ENCODE results near the gene GALNT15. TPM values are rescaled to one million over a fixed set of nuclear protein-coding genes. Genes with fewer than 3 reads are reported as not detected.
A peak's percentile ranks its signal among the peaks of the same experiment; 100 is the strongest.

GALNT15 gene
- total RNA-seq, 1 donor from 2014 or later: not detected

- DNase-seq (ENCODE audit: low spot score): no peak
- intact Hi-C loops (cut with micrococcal nuclease): no loop called here
- no peaks in the 10 kb centered on the region for H3K9me3 Mint-ChIP-seq
- no peaks in the 10 kb centered on the region for H3K36me3 Mint-ChIP-seq (ENCODE audit: low read depth)
- no peaks in the 10 kb centered on the region for H3K4me1 Mint-ChIP-seq (ENCODE audit: low read depth)
- H3K4me3 Mint-ChIP-seq: no peak overlapping the region
- no peak overlapping the region for H3K27ac Mint-ChIP-seq
- H3K27me3 Mint-ChIP-seq (ENCODE audit: insufficient read depth): peaks cover 5% of the 10 kb centered on the region
Observed at GRCh38 chr3:16174976-16175901, 759 bp downstream of the GALNT15 start.

DNA sequence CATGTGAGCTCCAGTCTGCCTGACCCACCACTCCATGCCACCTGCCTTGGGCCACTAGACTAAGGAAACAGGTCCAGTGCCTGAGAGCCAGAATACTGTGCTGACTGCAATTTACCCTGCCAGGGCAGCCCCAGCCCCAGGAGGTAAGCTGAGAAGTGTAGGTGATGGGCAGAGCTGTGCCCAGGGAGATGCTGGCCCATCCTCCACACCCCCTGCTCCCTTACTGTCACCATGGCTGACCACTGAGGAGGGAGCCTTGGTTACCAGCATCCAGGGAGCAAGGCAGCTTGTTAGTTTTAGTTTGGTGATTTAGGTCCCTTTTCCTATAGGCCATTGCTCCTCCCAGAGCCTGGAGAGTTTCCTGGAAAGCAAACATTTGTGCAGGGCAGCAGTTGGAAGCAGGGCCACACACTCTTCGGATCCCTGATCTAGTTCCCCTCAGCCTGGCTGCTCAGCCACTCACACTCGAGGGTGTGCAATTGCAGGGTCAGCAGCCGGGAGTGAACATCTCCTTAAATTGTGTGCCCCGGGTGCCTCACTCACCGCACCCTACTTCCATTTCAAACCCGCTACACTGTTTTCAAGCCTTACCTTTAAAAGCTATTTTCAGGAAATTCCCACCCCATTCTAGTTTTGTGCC, 2.0 kb downstream of the GALNT15 start:
- no peak for DNase-seq (ENCODE audit: low spot score)
- no peak overlapping the region for H3K27ac Mint-ChIP-seq
- intact Hi-C loops (cut with micrococcal nuclease): no loop called here
- peaks cover 2% of the 10 kb centered on the region for H3K27me3 Mint-ChIP-seq (ENCODE audit: insufficient read depth)
- H3K4me1 Mint-ChIP-seq (ENCODE audit: low read depth): no peaks in the 10 kb centered on the region
- no peaks in the 10 kb centered on the region for H3K9me3 Mint-ChIP-seq
- H3K4me3 Mint-ChIP-seq: no peak overlapping the region
- no peaks in the 10 kb centered on the region for H3K36me3 Mint-ChIP-seq (ENCODE audit: low read depth)

GRCh38 chr3:16177382-16177781, 2.9 kb downstream of the GALNT15 start:
- peaks cover 2% of the 10 kb centered on the region for H3K27me3 Mint-ChIP-seq (ENCODE audit: insufficient read depth)
- intact Hi-C loops (cut with micrococcal nuclease): no loop called here
- no peaks in the 10 kb centered on the region for H3K36me3 Mint-ChIP-seq (ENCODE audit: low read depth)
- no peak for DNase-seq (ENCODE audit: low spot score)
- no peaks in the 10 kb centered on the region for H3K9me3 Mint-ChIP-seq
- H3K4me1 Mint-ChIP-seq (ENCODE audit: low read depth): no peaks in the 10 kb centered on the region
- no peak overlapping the region for H3K4me3 Mint-ChIP-seq
- H3K27ac Mint-ChIP-seq: no peak overlapping the region

DNA sequence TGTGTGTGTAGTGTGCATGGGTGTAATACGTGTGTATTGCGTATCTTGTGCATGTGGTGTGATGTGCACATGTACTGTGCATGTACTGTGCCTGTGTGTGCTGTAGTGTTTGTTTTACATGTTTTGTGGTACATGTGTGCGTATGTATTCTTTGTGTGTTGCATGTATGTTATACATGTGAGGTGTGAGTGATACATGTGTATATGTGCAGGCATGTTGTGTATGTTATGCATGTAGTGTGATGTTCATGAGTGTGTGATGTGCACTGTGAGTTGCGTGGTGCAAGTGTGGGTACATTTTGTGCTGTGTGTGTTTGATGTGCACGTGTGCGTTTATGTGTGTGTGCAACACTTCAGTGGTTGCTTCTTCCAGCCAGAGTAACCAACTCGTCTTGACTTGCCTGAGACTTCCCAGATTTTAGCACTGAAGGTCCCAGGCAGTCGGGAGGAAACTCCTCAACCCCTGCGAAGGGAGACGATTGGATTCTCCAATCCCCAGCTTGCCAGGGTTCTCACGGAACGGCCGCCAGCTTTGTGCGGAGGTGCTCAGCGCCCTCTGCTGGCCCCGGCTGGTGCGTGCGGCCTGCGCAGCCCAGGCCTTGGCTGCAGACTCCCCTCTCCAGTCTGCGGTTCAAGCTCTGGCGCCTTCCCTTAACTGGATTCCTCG, 3.6 kb downstream of the GALNT15 start:
- intact Hi-C loops (cut with micrococcal nuclease): loop anchor here (1.0 to 2.0 kb wide), 4 partner anchors 69 to 547 kb away; no protein-coding TSS in a partner anchor
- Mint-ChIP-seq H3K4me3 (no peak overlapping the region), H3K27me3 (ENCODE audit: insufficient read depth) (peaks cover 2% of the 10 kb centered on the region), H3K4me1 (ENCODE audit: low read depth) (no peaks in the 10 kb centered on the region), H3K36me3 (ENCODE audit: low read depth) (no peaks in the 10 kb centered on the region), H3K9me3 (no peaks in the 10 kb centered on the region), H3K27ac (no peak overlapping the region)
- peak; percentile 45 for DNase-seq (ENCODE audit: low spot score)

GRCh38 chr3:16178628-16178988, 4.1 kb downstream of the GALNT15 start:
- intact Hi-C loops (cut with micrococcal nuclease): loop anchor here (1.0 to 2.0 kb wide), 4 partner anchors 69 to 548 kb away; no protein-coding TSS in a partner anchor
- H3K27me3 Mint-ChIP-seq (ENCODE audit: insufficient read depth): peaks cover 2% of the 10 kb centered on the region
- no peaks in the 10 kb centered on the region for H3K4me1 Mint-ChIP-seq (ENCODE audit: low read depth)
- H3K27ac Mint-ChIP-seq: no peak overlapping the region
- H3K4me3 Mint-ChIP-seq: no peak overlapping the region
- no peaks in the 10 kb centered on the region for H3K9me3 Mint-ChIP-seq
- no peak for DNase-seq (ENCODE audit: low spot score)
- no peaks in the 10 kb centered on the region for H3K36me3 Mint-ChIP-seq (ENCODE audit: low read depth)

DNA sequence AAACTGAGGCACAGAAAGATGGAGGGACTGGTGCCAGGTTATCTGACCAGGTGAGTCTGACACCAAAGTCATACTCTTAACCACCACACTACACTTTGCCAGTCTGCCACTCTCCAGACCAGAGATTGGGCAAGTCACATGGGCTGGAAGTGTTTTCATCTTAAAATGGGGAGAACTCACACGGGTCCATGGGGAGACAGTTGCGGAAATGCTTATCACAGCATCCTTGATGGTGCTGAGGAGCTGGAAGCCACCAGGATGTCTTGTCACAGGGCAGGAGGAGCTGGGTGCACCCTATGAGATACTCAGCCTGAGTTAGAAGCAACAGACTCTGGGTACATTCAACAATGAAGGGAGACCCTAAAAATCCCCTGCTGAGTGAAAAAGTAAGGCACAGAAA, 4.8 kb downstream of the GALNT15 start:
- intact Hi-C loops (cut with micrococcal nuclease): loop anchor here (2.0 kb wide), 1 partner anchor 548 kb away; no protein-coding TSS in a partner anchor
- no peaks in the 10 kb centered on the region for H3K9me3 Mint-ChIP-seq
- DNase-seq (ENCODE audit: low spot score): no peak
- H3K27ac Mint-ChIP-seq: no peak overlapping the region
- no peaks in the 10 kb centered on the region for H3K4me1 Mint-ChIP-seq (ENCODE audit: low read depth)
- peaks cover 4% of the 10 kb centered on the region for H3K27me3 Mint-ChIP-seq (ENCODE audit: insufficient read depth)
- H3K4me3 Mint-ChIP-seq: no peak overlapping the region
- H3K36me3 Mint-ChIP-seq (ENCODE audit: low read depth): no peaks in the 10 kb centered on the region

- DNase-seq (ENCODE audit: low spot score): no peak
- intact Hi-C loops (cut with micrococcal nuclease): loop anchor here (2.0 kb wide), 1 partner anchor 549 kb away; no protein-coding TSS in a partner anchor
- no peak overlapping the region for H3K4me3 Mint-ChIP-seq
- no peak overlapping the region for H3K27ac Mint-ChIP-seq
- no peaks in the 10 kb centered on the region for H3K9me3 Mint-ChIP-seq
- no peaks in the 10 kb centered on the region for H3K36me3 Mint-ChIP-seq (ENCODE audit: low read depth)
- H3K27me3 Mint-ChIP-seq (ENCODE audit: insufficient read depth): peaks cover 4% of the 10 kb centered on the region
- no peaks in the 10 kb centered on the region for H3K4me1 Mint-ChIP-seq (ENCODE audit: low read depth)
Observed at GRCh38 chr3:16179771-16180736, 5.6 kb downstream of the GALNT15 start.

DNA sequence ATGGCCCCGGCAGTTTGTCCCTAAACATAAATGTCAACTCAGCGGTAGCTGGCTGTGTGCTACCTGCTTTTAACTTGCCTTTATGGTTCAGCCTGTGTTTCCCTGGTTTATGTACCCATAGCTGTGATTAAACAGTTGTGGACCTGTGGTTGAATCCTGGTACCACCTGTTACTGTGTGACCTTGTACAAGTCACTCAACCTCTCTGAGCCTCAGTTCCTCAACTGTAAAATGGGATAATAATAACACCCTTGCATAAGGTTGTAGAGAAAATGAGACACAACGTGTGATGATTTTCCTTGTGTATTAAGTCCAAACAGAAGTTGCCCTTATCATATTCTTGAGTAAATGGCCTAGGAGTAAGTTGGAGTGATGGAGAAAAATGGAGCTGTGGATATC, 6.3 kb downstream of the GALNT15 start:
- no peaks in the 10 kb centered on the region for H3K4me1 Mint-ChIP-seq (ENCODE audit: low read depth)
- intact Hi-C loops (cut with micrococcal nuclease): no loop called here
- H3K9me3 Mint-ChIP-seq: no peaks in the 10 kb centered on the region
- DNase-seq (ENCODE audit: low spot score): no peak
- H3K27me3 Mint-ChIP-seq (ENCODE audit: insufficient read depth): peaks cover 9% of the 10 kb centered on the region
- H3K27ac Mint-ChIP-seq: no peak overlapping the region
- H3K4me3 Mint-ChIP-seq: no peak overlapping the region
- no peaks in the 10 kb centered on the region for H3K36me3 Mint-ChIP-seq (ENCODE audit: low read depth)

DNA sequence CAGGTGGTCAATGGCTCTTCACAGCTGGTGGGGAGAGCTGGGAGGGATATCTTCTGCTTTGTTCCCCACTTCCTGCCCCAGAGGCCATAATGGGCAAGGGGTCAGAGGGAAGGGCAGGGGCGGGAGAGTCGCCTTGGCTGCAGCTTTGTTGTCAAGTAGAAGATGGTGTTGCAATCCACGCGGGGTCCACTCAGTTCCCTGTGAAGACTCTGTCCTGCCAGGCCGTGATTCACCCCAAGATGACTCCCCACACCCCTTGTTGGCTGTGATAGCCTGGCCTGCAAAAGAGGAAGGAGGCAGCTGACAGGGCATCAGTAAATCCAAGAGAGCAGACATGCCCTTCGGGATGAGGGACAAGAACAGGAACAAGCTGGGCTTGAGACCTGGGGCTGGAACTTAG, 6.9 kb downstream of the GALNT15 start:
- intact Hi-C loops (cut with micrococcal nuclease): no loop called here
- no peaks in the 10 kb centered on the region for H3K36me3 Mint-ChIP-seq (ENCODE audit: low read depth)
- H3K27me3 Mint-ChIP-seq (ENCODE audit: insufficient read depth): peaks cover 9% of the 10 kb centered on the region
- H3K27ac Mint-ChIP-seq: no peak overlapping the region
- no peaks in the 10 kb centered on the region for H3K4me1 Mint-ChIP-seq (ENCODE audit: low read depth)
- no peak overlapping the region for H3K4me3 Mint-ChIP-seq
- H3K9me3 Mint-ChIP-seq: no peaks in the 10 kb centered on the region
- DNase-seq (ENCODE audit: low spot score): no peak

GRCh38 chr3:16182183-16182582, 7.7 kb downstream of the GALNT15 start:
- Mint-ChIP-seq H3K36me3 (ENCODE audit: low read depth) (no peaks in the 10 kb centered on the region), H3K27ac (no peak overlapping the region), H3K9me3 (no peaks in the 10 kb centered on the region), H3K4me3 (no peak overlapping the region), H3K4me1 (ENCODE audit: low read depth) (no peaks in the 10 kb centered on the region), H3K27me3 (ENCODE audit: insufficient read depth) (peaks cover 9% of the 10 kb centered on the region)
- DNase-seq (ENCODE audit: low spot score): no peak
- intact Hi-C loops (cut with micrococcal nuclease): no loop called here

DNA sequence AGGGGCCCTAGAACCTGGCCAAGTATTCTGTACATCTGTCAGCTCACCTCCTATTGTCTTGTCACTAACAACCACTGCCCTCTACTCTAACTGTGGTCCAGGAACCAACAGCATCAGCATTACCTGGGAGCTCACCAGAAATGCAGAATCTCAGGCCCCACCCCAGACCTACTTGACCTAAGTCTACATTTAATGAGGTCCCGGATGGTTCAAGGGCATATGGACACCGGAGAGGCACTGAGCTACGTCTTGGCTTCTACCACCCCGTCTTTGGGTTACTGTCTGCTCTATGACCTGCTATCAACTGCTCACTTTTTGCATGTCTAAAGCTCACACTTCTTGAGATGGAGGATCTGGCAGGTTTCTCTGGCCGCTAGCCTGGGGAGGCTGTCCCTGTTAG, 8.1 kb downstream of the GALNT15 start:
- H3K36me3 Mint-ChIP-seq (ENCODE audit: low read depth): no peaks in the 10 kb centered on the region
- H3K4me1 Mint-ChIP-seq (ENCODE audit: low read depth): no peaks in the 10 kb centered on the region
- no peak overlapping the region for H3K27ac Mint-ChIP-seq
- H3K27me3 Mint-ChIP-seq (ENCODE audit: insufficient read depth): peaks cover 9% of the 10 kb centered on the region
- H3K4me3 Mint-ChIP-seq: no peak overlapping the region
- no peak for DNase-seq (ENCODE audit: low spot score)
- no peaks in the 10 kb centered on the region for H3K9me3 Mint-ChIP-seq
- intact Hi-C loops (cut with micrococcal nuclease): no loop called here

GRCh38 chr3:16183082-16183481, 8.6 kb downstream of the GALNT15 start:
- DNase-seq (ENCODE audit: low spot score): no peak
- intact Hi-C loops (cut with micrococcal nuclease): no loop called here
- peaks cover 9% of the 10 kb centered on the region for H3K27me3 Mint-ChIP-seq (ENCODE audit: insufficient read depth)
- no peaks in the 10 kb centered on the region for H3K9me3 Mint-ChIP-seq
- no peaks in the 10 kb centered on the region for H3K4me1 Mint-ChIP-seq (ENCODE audit: low read depth)
- H3K36me3 Mint-ChIP-seq (ENCODE audit: low read depth): no peaks in the 10 kb centered on the region
- no peak overlapping the region for H3K27ac Mint-ChIP-seq
- no peak overlapping the region for H3K4me3 Mint-ChIP-seq

All from activated T-helper 1 cell treated with anti-CD3 and anti-CD28 coated beads, Interleukin-12 subunit alpha, Interleukin-12 subunit beta, Interleukin-2, Interleukin-4 antibody, amounts not matched to agents 30 ng/mL and 10 ng/mL and 1 ng/mL, durations not matched to agents 14 hours and 24 hours and 36 hours (primary cell).